PC-9 (cell line): ENCODE measurements around the gene REEP2. TPM values are rescaled to one million over a fixed set of nuclear protein-coding genes. Genes with fewer than 3 reads are reported as not detected.

ENCODE experiments used
- BruUV-seq: library from RNA; stranded (reverse); fragments of 400-500 nt; replicated peaks from 2 replicates; lab custom pipeline; 2021; lab: Mats Ljungman, UMichigan
- CTCF ChIA-PET: fragments of 300-600 bp; sonication (Branson Sonifier 250); formaldehyde crosslinking; loops from one replicate; lab custom pipeline; 2022; ENCODE audit warnings: antibody characterized with exemption; lab: Charles Lee
- POLR2A ChIA-PET: fragments of 300-600 bp; sonication (Branson Sonifier 250); formaldehyde crosslinking; loops from one replicate; lab custom pipeline; 2022; ENCODE audit warnings: antibody characterized with exemption; ENCODE audit not compliant: unreplicated experiment; lab: Charles Lee
- DNase-seq, 2 experiments: peaks; one replicate each; pipeline versions ENCODE4 v3.0.0 to v3.0.0-alpha.2; 2015 to 2022; ENCODE audit warnings: mixed read lengths in 1 of 2
- H2AFZ ChIP-seq: fragments of 200-600 bp; sonication (generic); 2 replicates; pipeline ENCODE4 v1.8.1; 2017; ENCODE audit warnings: antibody characterized with exemption
- H3F3A ChIP-seq: fragments of 200-600 bp; sonication (generic); 2 replicates; pipeline ENCODE4 v1.8.1; 2017; ENCODE audit warnings: antibody characterized with exemption, mild to moderate bottlenecking, low read depth; ENCODE audit not compliant: insufficient read depth
- H3K27ac ChIP-seq: fragments of 200-600 bp; sonication (generic); 2 replicates; pipeline ENCODE4 v1.6.1; 2016; ENCODE audit warnings: mixed run types
- H3K27me3 ChIP-seq: fragments of 200-600 bp; sonication (generic); 2 replicates; pipeline ENCODE4 v1.6.1; 2016; ENCODE audit warnings: low read depth, mixed run types; ENCODE audit not compliant: insufficient read depth
- H3K36me3 ChIP-seq: fragments of 200-600 bp; sonication (generic); 2 replicates; pipeline ENCODE4 v1.6.1; 2016; ENCODE audit warnings: low read depth, mixed run types
- H3K4me1 ChIP-seq: fragments of 200-600 bp; sonication (generic); replicated peaks from 2 replicates; pipeline ENCODE4 v1.6.1; 2016; ENCODE audit warnings: mixed run types; ENCODE audit not compliant: insufficient read depth
- H3K4me2 ChIP-seq: fragments of 200-600 bp; sonication (generic); 2 replicates; pipeline ENCODE4 v1.6.1; 2017; ENCODE audit warnings: mixed run types
- H3K4me3 ChIP-seq: fragments of 200-600 bp; sonication (generic); 2 replicates; pipeline ENCODE4 v1.6.1; 2016; ENCODE audit warnings: mixed run types
- H3K79me2 ChIP-seq: fragments of 200-600 bp; sonication (generic); 2 replicates; pipeline ENCODE4 v1.6.1; 2017; ENCODE audit warnings: low read depth, mixed run types
- H3K9me2 ChIP-seq: fragments of 200-600 bp; sonication (generic); 2 replicates; pipeline ENCODE4 v1.8.1; 2017; ENCODE audit warnings: mild to moderate bottlenecking; ENCODE audit not compliant: insufficient read depth
- H3K9me3 ChIP-seq: fragments of 200-600 bp; sonication (generic); 2 replicates; pipeline ENCODE4 v1.8.1; 2016; ENCODE audit warnings: low read depth; ENCODE audit not compliant: insufficient read depth
- H4K20me1 ChIP-seq: fragments of 200-600 bp; sonication (generic); 2 replicates; pipeline ENCODE4 v1.8.1; 2017; ENCODE audit not compliant: insufficient read depth
- CTCF ChIP-seq: fragments of 200-600 bp; sonication (generic); conservative IDR thresholded peaks from 2 replicates; pipeline ENCODE4 v1.6.1; 2017; ENCODE audit warnings: mixed run types, antibody characterized with exemption, mild to moderate bottlenecking, moderate library complexity
- EZH2 ChIP-seq: fragments of 200-600 bp; sonication (generic); IDR thresholded peaks from 2 replicates; pipeline ENCODE4 v1.8.0; 2017; ENCODE audit warnings: antibody characterized with exemption, low read depth
- intact Hi-C: fragments of 100-400 bp; cut with micrococcal nuclease; formaldehyde crosslinking; loops from one replicate; pipeline ENCODE4 v1.10.0; 2022; ENCODE audit not compliant: unreplicated experiment
- total RNA-seq: library from RNA; stranded (reverse); gene quantifications from 2 replicates; pipeline ENCODE4 v1.2.3, GENCODE V29; 2021

Gene REEP2
- total RNA-seq, 1 experiment from 2014 or later = 0.87 TPM

- CTCF ChIA-PET = no interaction called here
- peaks cover 7% of the 10 kb centered on the region; the same call in 1 of the 2 replicates for H3K36me3 ChIP-seq
- DNase-seq = no peak
- no peak overlapping the region for H3K4me3 ChIP-seq
- H3K27ac ChIP-seq = no peak overlapping the region
- H3K4me2 ChIP-seq = no peak overlapping the region
- no peaks in the 10 kb centered on the region for H3K79me2 ChIP-seq
- intact Hi-C loops = no loop called here
- no TSS peak for BruUV-seq
- no peak overlapping the region for H2AFZ ChIP-seq
- H3K9me2 ChIP-seq = no peaks in the 10 kb centered on the region
- H3F3A ChIP-seq = 0 out of 2 replicates have a peak, but pooled peaks cover 3% of the 10 kb centered on the region
- no peak for TF ChIP-seq EZH2
- no peak for TF ChIP-seq CTCF
- no peaks in the 10 kb centered on the region for H3K9me3 ChIP-seq
- H4K20me1 ChIP-seq = no peaks in the 10 kb centered on the region
- H3K4me1 ChIP-seq = no peaks in the 10 kb centered on the region
- H3K27me3 ChIP-seq = no peaks in the 10 kb centered on the region
- POLR2A ChIA-PET = no interaction called here
These were observed 46.9 kb upstream of the REEP2 start for GRCh38 chr5:138391859-138392386.

- no peak for TF ChIP-seq CTCF
- TF ChIP-seq EZH2 = no peak
- Histone ChIP-seq H2AFZ (no peak overlapping the region), H3K27ac (no peak overlapping the region), H4K20me1 (no peaks in the 10 kb centered on the region; the same call in 1 of the 2 replicates), H3K9me2 (no peaks in the 10 kb centered on the region), H3K4me2 (no peak overlapping the region), H3K27me3 (no peaks in the 10 kb centered on the region), H3K36me3 (peaks cover 26% of the 10 kb centered on the region; the same call in 1 of the 2 replicates), H3K4me1 (no peaks in the 10 kb centered on the region), H3K79me2 (no peaks in the 10 kb centered on the region), H3K9me3 (no peaks in the 10 kb centered on the region), H3F3A (0 out of 2 replicates have a peak, but pooled peaks cover 5% of the 10 kb centered on the region), H3K4me3 (no peak overlapping the region)
- intact Hi-C loops = loop anchor here (10.0 kb wide), 1 partner anchor 88 kb away; no protein-coding TSS in a partner anchor
- no peak for DNase-seq
- BruUV-seq = no TSS peak
- ChIA-PET CTCF (no interaction called here), POLR2A (no interaction called here)
These were observed 36.2 kb upstream of the REEP2 start for GRCh38 chr5:138402640-138403039.

GRCh38 chr5:138408023-138408422, 30.8 kb upstream of the REEP2 start:
- Histone ChIP-seq H3F3A (peaks cover 8% of the 10 kb centered on the region; the same call in 1 of the 2 replicates), H3K27ac (no peak overlapping the region), H3K9me3 (no peaks in the 10 kb centered on the region), H3K27me3 (no peaks in the 10 kb centered on the region), H3K79me2 (no peaks in the 10 kb centered on the region), H3K4me2 (no peak overlapping the region), H3K4me1 (no peaks in the 10 kb centered on the region), H3K9me2 (no peaks in the 10 kb centered on the region), H2AFZ (no peak overlapping the region), H3K4me3 (no peak overlapping the region), H3K36me3 (peaks cover 25% of the 10 kb centered on the region), H4K20me1 (no peaks in the 10 kb centered on the region)
- no peak for DNase-seq
- BruUV-seq = no TSS peak
- intact Hi-C loops = loop anchor here (10.0 kb wide), 1 partner anchor 93 kb away; no protein-coding TSS in a partner anchor
- ChIA-PET POLR2A (no interaction called here), CTCF (no interaction called here)
- TF ChIP-seq EZH2 (no peak), CTCF (no peak)
